WI38 (cell line): ENCODE measurements around the gene PTCHD1.

Experiments
- H3K4me3 ChIP-seq: 2 replicates; pipeline ENCODE4 v1.5.1; 2011; ENCODE audit warnings: low read depth, mild to moderate bottlenecking, control low read depth, low read length
- TF ChIP-seq, protein P1 (sequence below): IDR thresholded peaks from 2 replicates; pipeline ENCODE4 v1.5.1; 2012; ENCODE audit warnings: low read depth, mild to moderate bottlenecking, control low read depth, low read length

PTCHD1 gene

GRCh38 chrX:23312136-23312535, 22.5 kb upstream of the PTCHD1 start:
- no peak overlapping the region for H3K4me3 ChIP-seq
- TF ChIP-seq, protein P1, sequence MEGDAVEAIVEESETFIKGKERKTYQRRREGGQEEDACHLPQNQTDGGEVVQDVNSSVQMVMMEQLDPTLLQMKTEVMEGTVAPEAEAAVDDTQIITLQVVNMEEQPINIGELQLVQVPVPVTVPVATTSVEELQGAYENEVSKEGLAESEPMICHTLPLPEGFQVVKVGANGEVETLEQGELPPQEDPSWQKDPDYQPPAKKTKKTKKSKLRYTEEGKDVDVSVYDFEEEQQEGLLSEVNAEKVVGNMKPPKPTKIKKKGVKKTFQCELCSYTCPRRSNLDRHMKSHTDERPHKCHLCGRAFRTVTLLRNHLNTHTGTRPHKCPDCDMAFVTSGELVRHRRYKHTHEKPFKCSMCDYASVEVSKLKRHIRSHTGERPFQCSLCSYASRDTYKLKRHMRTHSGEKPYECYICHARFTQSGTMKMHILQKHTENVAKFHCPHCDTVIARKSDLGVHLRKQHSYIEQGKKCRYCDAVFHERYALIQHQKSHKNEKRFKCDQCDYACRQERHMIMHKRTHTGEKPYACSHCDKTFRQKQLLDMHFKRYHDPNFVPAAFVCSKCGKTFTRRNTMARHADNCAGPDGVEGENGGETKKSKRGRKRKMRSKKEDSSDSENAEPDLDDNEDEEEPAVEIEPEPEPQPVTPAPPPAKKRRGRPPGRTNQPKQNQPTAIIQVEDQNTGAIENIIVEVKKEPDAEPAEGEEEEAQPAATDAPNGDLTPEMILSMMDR: no peak

DNA sequence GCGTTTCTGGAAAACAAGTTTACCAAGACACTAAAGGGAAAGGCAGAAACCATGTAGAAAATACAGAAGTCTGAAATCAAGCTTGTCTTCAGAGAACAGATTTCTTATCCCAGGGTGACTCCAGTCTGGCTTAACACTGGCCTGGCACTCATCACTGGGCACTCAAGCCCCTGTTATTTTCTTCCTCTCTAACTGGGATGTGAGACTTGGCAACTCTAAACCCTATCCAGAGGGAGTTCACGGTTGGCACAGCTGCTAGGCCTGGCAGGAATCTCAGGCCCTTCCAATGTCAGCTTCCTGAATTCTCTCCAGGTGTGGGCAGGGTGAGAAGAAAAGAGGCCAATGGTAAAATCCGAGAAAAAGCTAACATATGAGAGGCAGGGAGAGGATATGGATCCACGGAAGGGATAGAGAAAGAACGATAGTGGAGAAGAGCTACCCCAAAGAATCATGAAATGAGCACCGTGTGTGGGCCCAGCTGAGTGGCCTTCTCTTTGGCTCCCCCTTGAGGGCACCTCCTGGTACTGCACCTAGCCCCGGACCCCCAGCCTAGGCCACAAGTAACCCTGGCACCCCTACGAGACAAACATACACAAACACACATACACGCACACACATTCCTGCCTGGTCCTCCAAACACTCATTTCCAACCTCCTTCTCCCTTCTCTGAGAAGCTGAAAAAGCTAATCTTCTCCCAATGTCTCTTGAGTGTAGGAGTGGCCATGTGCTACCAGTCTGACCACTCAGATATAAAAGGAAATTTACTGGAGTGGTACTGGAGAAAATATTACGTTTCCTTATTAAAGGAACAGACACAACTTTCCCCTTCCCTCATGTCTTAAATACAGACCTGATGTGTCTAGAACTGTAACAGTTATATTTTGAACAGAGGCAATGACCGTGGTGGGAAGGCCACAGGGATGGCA, 16.6 kb upstream of the PTCHD1 start:
- TF ChIP-seq, protein P1: peak; percentile 54
- no peak overlapping the region for H3K4me3 ChIP-seq

- no peak overlapping the region for H3K4me3 ChIP-seq
- TF ChIP-seq, protein P1: no peak
These were observed 7.5 kb upstream of the PTCHD1 start for GRCh38 chrX:23327104-23327503.

DNA sequence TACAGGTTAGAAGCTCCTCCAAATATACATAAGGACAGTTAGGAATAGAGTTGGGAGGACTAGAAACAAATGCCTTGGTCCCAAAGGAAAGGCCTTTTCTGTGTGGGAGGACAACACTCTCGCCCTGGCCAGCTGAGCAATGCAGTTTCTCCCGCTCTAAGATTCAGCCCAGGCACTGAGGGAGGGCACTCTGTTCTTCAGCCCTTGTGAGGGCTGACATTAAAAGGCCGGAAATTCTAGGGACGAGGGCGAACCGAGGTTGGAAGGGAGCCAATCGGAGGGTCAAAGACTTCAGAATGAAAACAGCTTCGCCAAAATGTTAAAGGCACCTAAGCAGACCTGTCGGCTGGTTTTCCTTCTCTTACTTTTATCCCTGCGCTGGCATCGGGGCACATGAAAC, 2.9 kb upstream of the PTCHD1 start:
- TF ChIP-seq, protein P1: no peak
- H3K4me3 ChIP-seq: no peak overlapping the region

DNA sequence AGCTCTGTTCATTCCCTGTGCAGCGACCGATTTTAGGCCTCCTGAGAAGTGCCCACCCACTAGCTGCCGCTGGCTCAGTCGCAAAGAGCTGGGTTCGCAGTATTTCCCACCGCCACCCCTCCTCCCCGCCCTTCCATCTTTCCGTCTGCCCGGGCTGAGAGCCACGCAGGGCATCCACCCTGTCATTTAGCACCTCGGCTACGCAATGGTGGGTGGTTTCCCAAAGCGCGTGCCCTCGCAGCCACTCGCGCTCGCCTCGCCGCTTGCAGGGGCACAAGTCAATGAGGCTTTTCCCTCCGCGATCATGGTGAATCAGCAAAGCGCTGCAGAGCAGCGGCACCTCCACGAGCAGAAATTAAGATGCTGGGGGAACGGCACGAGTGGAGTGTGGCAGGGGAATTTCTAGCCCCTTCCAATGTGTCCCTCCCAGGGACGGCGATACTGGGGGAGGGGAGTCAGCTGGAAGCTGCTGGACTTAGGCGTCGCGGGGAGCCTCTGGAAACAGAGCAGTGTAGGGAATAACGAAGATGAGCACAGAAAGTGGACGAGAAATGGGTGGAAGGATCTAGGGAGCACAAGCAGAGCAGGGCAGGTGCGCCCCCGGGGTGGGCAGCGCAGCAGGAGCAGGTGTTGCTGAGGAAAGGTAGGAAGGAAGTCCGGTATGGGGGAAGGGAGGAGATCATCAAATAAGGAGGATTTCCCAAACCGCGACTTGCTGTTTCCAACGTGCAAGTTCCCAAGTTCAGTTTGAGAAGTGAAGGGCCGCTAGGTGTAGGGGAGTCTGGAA, 2.4 kb upstream of the PTCHD1 start:
- TF ChIP-seq, protein P1: no peak
- H3K4me3 ChIP-seq: no peak overlapping the region

GRCh38 chrX:23332888-23333821, 1.5 kb upstream of the PTCHD1 start:
- TF ChIP-seq, protein P1: no peak
- no peak overlapping the region for H3K4me3 ChIP-seq
